ENCODE data around the gene ABCD4. TPM values are rescaled to one million over a fixed set of nuclear protein-coding genes. Genes with fewer than 3 reads are reported as not detected.

The ABCD4 gene
- polyA plus RNA-seq, 1 donor from 2014 or later, result 106 TPM

DNA sequence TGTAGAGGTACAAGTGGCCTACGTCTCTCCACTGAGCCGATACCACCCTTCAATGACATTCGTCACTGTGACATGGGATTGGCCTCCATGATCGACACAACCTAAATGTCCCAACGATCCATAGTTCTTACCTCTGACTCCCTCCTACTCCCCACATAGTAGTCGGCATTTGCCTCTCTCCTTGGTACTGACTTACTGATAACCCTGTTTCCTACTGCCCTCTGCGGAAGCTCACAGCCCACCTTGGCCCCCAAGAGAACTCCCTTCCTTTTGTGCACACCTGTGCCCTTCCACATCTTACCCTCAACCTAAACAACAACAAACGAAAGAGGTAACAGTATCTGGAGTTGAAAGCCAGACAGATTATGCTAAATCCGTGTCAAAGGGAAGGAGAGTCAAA is 39.6 kb downstream of the ABCD4 start:
- no peaks in the 10 kb centered on the region for H4K20me1 ChIP-seq (ENCODE audit: insufficient read depth)
- H3K9me3 ChIP-seq (ENCODE audit: low read length), result no peaks in the 10 kb centered on the region
- H3K4me2 ChIP-seq (ENCODE audit: low read length), result no peak overlapping the region
- no peaks in the 10 kb centered on the region for H3K9me2 ChIP-seq (ENCODE audit: insufficient read depth, low read length)
- H3K27ac ChIP-seq (ENCODE audit: low read length), result no peak overlapping the region
- TF ChIP-seq SMC3 (conservative IDR thresholded peaks at IDR 0.05; ENCODE audit: poor library complexity), result no peak
- TF ChIP-seq, protein P1, sequence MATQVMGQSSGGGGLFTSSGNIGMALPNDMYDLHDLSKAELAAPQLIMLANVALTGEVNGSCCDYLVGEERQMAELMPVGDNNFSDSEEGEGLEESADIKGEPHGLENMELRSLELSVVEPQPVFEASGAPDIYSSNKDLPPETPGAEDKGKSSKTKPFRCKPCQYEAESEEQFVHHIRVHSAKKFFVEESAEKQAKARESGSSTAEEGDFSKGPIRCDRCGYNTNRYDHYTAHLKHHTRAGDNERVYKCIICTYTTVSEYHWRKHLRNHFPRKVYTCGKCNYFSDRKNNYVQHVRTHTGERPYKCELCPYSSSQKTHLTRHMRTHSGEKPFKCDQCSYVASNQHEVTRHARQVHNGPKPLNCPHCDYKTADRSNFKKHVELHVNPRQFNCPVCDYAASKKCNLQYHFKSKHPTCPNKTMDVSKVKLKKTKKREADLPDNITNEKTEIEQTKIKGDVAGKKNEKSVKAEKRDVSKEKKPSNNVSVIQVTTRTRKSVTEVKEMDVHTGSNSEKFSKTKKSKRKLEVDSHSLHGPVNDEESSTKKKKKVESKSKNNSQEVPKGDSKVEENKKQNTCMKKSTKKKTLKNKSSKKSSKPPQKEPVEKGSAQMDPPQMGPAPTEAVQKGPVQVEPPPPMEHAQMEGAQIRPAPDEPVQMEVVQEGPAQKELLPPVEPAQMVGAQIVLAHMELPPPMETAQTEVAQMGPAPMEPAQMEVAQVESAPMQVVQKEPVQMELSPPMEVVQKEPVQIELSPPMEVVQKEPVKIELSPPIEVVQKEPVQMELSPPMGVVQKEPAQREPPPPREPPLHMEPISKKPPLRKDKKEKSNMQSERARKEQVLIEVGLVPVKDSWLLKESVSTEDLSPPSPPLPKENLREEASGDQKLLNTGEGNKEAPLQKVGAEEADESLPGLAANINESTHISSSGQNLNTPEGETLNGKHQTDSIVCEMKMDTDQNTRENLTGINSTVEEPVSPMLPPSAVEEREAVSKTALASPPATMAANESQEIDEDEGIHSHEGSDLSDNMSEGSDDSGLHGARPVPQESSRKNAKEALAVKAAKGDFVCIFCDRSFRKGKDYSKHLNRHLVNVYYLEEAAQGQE (IDR thresholded peaks at IDR 0.05; ENCODE audit: borderline replicate concordance), result no peak
- TF ChIP-seq, protein P2, sequence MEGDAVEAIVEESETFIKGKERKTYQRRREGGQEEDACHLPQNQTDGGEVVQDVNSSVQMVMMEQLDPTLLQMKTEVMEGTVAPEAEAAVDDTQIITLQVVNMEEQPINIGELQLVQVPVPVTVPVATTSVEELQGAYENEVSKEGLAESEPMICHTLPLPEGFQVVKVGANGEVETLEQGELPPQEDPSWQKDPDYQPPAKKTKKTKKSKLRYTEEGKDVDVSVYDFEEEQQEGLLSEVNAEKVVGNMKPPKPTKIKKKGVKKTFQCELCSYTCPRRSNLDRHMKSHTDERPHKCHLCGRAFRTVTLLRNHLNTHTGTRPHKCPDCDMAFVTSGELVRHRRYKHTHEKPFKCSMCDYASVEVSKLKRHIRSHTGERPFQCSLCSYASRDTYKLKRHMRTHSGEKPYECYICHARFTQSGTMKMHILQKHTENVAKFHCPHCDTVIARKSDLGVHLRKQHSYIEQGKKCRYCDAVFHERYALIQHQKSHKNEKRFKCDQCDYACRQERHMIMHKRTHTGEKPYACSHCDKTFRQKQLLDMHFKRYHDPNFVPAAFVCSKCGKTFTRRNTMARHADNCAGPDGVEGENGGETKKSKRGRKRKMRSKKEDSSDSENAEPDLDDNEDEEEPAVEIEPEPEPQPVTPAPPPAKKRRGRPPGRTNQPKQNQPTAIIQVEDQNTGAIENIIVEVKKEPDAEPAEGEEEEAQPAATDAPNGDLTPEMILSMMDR (IDR thresholded peaks at IDR 0.05; ENCODE audit: poor library complexity, severe bottlenecking), result no peak
- H3F3A ChIP-seq (ENCODE audit: insufficient read depth, low read length, poor library complexity, severe bottlenecking), result no peaks in the 10 kb centered on the region
- no peaks in the 10 kb centered on the region for H3K79me2 ChIP-seq (replicated peaks; ENCODE audit: insufficient read depth, low read length)
- no peak overlapping the region for H3K4me3 ChIP-seq (ENCODE audit: low read length)
- peaks cover 11% of the 10 kb centered on the region for H3K27me3 ChIP-seq (ENCODE audit: insufficient read depth, low read depth, low read length)
- no peak overlapping the region for H2AFZ ChIP-seq (ENCODE audit: low read depth, low read length)
- H3K36me3 ChIP-seq (ENCODE audit: insufficient read depth, low read length), result no peaks in the 10 kb centered on the region
- H3K9ac ChIP-seq (ENCODE audit: low read length), result no peak overlapping the region

DNA sequence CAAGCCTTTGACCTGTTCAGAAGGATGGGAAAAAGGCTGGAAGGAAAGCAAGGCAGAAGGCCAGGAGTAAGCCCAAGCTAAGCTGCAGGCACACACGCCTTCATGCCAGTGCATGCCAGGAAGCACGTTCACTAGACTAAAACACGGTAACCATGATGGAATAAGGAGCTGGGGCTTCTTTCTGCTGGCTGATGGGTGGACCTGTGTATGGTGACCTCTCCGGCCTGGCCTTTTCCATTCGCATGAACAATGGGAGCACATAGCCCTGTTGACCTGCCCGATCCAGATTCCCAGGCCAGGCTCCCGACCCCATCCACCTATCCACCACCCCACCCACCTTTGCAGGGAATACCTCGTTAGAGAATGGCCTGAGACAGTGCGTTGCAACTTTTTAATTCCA is 40.7 kb downstream of the ABCD4 start:
- H3K9me3 ChIP-seq (ENCODE audit: low read length), result no peaks in the 10 kb centered on the region
- no peaks in the 10 kb centered on the region for H4K20me1 ChIP-seq (ENCODE audit: insufficient read depth)
- H3K27me3 ChIP-seq (ENCODE audit: insufficient read depth, low read depth, low read length), result peaks cover 17% of the 10 kb centered on the region
- H3K4me3 ChIP-seq (ENCODE audit: low read length), result no peak overlapping the region
- no peak overlapping the region for H3K9ac ChIP-seq (ENCODE audit: low read length)
- no peaks in the 10 kb centered on the region for H3K79me2 ChIP-seq (replicated peaks; ENCODE audit: insufficient read depth, low read length)
- no peaks in the 10 kb centered on the region for H3F3A ChIP-seq (ENCODE audit: insufficient read depth, low read length, poor library complexity, severe bottlenecking)
- no peaks in the 10 kb centered on the region for H3K36me3 ChIP-seq (ENCODE audit: insufficient read depth, low read length)
- H3K27ac ChIP-seq (ENCODE audit: low read length), result no peak overlapping the region
- TF ChIP-seq, protein P2 (IDR thresholded peaks at IDR 0.05; ENCODE audit: poor library complexity, severe bottlenecking), result no peak
- no peak for TF ChIP-seq RAD21 (conservative IDR thresholded peaks at IDR 0.05)
- no peak for TF ChIP-seq EZH2 (IDR thresholded peaks at IDR 0.05; ENCODE audit: borderline replicate concordance, insufficient read depth, low read length, poor library complexity, severe bottlenecking)
- no peak for TF ChIP-seq POLR2AphosphoS5 (IDR thresholded peaks at IDR 0.05)
- TF ChIP-seq, protein P1 (IDR thresholded peaks at IDR 0.05; ENCODE audit: borderline replicate concordance), result no peak
- TF ChIP-seq SMC3 (conservative IDR thresholded peaks at IDR 0.05; ENCODE audit: poor library complexity), result no peak
- no peak for TF ChIP-seq EP300 (conservative IDR thresholded peaks at IDR 0.05; ENCODE audit: poor library complexity, severe bottlenecking)
- TF ChIP-seq MXI1 (conservative IDR thresholded peaks at IDR 0.05; ENCODE audit: poor library complexity, severe bottlenecking), result no peak
- TF ChIP-seq TAF1 (IDR thresholded peaks at IDR 0.05; ENCODE audit: low read depth), result no peak
- H2AFZ ChIP-seq (ENCODE audit: low read depth, low read length), result no peak overlapping the region
- no peak overlapping the region for H3K4me2 ChIP-seq (ENCODE audit: low read length)
- H3K9me2 ChIP-seq (ENCODE audit: insufficient read depth, low read length), result no peaks in the 10 kb centered on the region

Measured in neural cell (in vitro differentiated cells).